Astrocyte of the spinal cord (primary cell): ENCODE measurements around the gene HHIP.

Experiments
- DNase-seq: peaks from one replicate; pipeline ENCODE4 v3.0.0; 2011; ENCODE audit warnings: low read depth, low spot score
- H3K4me3 ChIP-seq: 2 replicates; pipeline ENCODE4 v1.5.1; 2011; ENCODE audit warnings: low read depth, mild to moderate bottlenecking, low read length, moderate library complexity
- CTCF ChIP-seq: IDR thresholded peaks from 2 replicates; pipeline ENCODE4 v1.5.1; 2012; ENCODE audit warnings: low read depth, mild to moderate bottlenecking, low read length, inconsistent platforms
- in situ Hi-C: cut with HindIII; loops from 2 replicates; pipeline ENCODE4 v1.10.0; 2017; ENCODE audit warnings: low sequenced_read_pairs

Gene HHIP

GRCh38 chr4:144645631-144646522 lies at the start of gene HHIP:
Gene HHIP (plus strand): TSS chr4:144646156. CDS start chr4:144646676, 520 bp downstream.
- in situ Hi-C loops = no loop called here
- peak; percentile 90 for DNase-seq

GRCh38 chr4:144597171-144597570 lies 48.8 kb upstream of the HHIP start:
- in situ Hi-C loops = no loop called here
- TF ChIP-seq CTCF = no peak
- DNase-seq = no peak
- no peak overlapping the region for H3K4me3 ChIP-seq

More at GRCh38 chr4:144645631-144646522, at the start of gene HHIP:
- H3K4me3 ChIP-seq = peak within 1 kb of the TSS; percentile 87
- no peak for TF ChIP-seq CTCF

- peak; percentile 67 for DNase-seq
- in situ Hi-C loops = no loop called here
These were observed 46.3 kb upstream of the HHIP start for GRCh38 chr4:144599621-144600020.

GRCh38 chr4:144611850-144612249 lies 34.1 kb upstream of the HHIP start:
- in situ Hi-C loops = no loop called here
- H3K4me3 ChIP-seq = no peak overlapping the region
- TF ChIP-seq CTCF = peak; percentile 53
- DNase-seq = no peak

More at GRCh38 chr4:144599621-144600020, 46.3 kb upstream of the HHIP start:
- no peak overlapping the region for H3K4me3 ChIP-seq
- no peak for TF ChIP-seq CTCF

GRCh38 chr4:144614850-144615585 lies 30.9 kb upstream of the HHIP start:
- DNase-seq = peak; percentile 28
- in situ Hi-C loops = no loop called here
- H3K4me3 ChIP-seq = no peak overlapping the region
- no peak for TF ChIP-seq CTCF

GRCh38 chr4:144621681-144622080 lies 24.3 kb upstream of the HHIP start:
- H3K4me3 ChIP-seq = no peak overlapping the region
- TF ChIP-seq CTCF = no peak
- in situ Hi-C loops = no loop called here
- no peak for DNase-seq
